A549 (cell line): ENCODE data around the gene UBAP2. TPM values are rescaled to one million over a fixed set of nuclear protein-coding genes. Genes with fewer than 3 reads are reported as not detected.

Experiments used
- ATAC-seq, 2 experiments: fragments of 200-7000 bp in 1 of 2; fragments of >200 bp in 1 of 2; cut with Nextera tagmentation in 1 of 2; cut with Tn5 transposase in 1 of 2; 3 replicates each; pipeline versions ENCODE4 v1.8.0 to v1.9.1; 2018 to 2020; ENCODE audit warnings: mild to moderate bottlenecking in 1 of 2, moderate library complexity in 1 of 2
- CTCF ChIA-PET: fragments of 300-600 bp; sonication (Branson Sonifier 250); formaldehyde crosslinking; extraction: SDS; loops from one replicate; lab custom pipeline; 2021; ENCODE audit warnings: antibody characterized with exemption, inconsistent platforms; lab: Yijun Ruan, JAX
- POLR2A ChIA-PET: fragments of 350-600 bp; formaldehyde crosslinking; extraction: SDS; loops from one replicate; lab custom pipeline; 2021; ENCODE audit warnings: antibody characterized with exemption, inconsistent platforms; lab: Yijun Ruan, JAX
- DNase-seq, 2 experiments: peaks; one replicate each; pipeline versions ENCODE4 v3.0.0 to v3.0.0-alpha.2; 2011 to 2016; ENCODE audit warnings: low read depth in 1 of 2, low spot score in 1 of 2
- FAIRE-seq: peaks from 2 replicates; lab custom pipeline; 2011; peaks lifted over from hg19 to GRCh38; lab: Jason Lieb, UNC
- H3K27ac ChIP-seq, 2 experiments: fragments of >200 bp; sonication (Bioruptor Twin); formaldehyde crosslinking; 3 replicates each; pipeline ENCODE4 v1.5.1; 2016 to 2017
- H3K4me1 ChIP-seq: fragments of >200 bp; sonication (Bioruptor Twin); formaldehyde crosslinking; 3 replicates; pipeline ENCODE4 v1.6.1; 2016
- H3K4me2 ChIP-seq: fragments of >200 bp; sonication (Bioruptor Twin); formaldehyde crosslinking; 3 replicates; pipeline ENCODE4 v1.6.1; 2016
- H3K4me3 ChIP-seq: fragments of >200 bp; sonication (Bioruptor Twin); formaldehyde crosslinking; 3 replicates; pipeline ENCODE4 v1.5.1; 2016
- H3K9me3 ChIP-seq: fragments of >200 bp; sonication (Bioruptor Twin); formaldehyde crosslinking; 3 replicates; pipeline ENCODE4 v1.6.1; 2016
- ATOH8 ChIP-seq: fragments of 250-450 bp; sonication (Bioruptor Pico); IDR thresholded peaks from 2 replicates; pipeline ENCODE4 v1.5.0; 2020; ENCODE audit warnings: low read depth, mild to moderate bottlenecking, moderate library complexity
- BCL3 ChIP-seq: fragments of >200 bp; sonication (Bioruptor Twin); formaldehyde crosslinking; IDR thresholded peaks from 3 replicates; pipeline ENCODE4 v1.6.1; 2016
- BHLHE40 ChIP-seq: IDR thresholded peaks from 2 replicates; pipeline ENCODE4 v1.6.1; 2012; ENCODE audit warnings: low read depth, low read length, inconsistent platforms
- CBX8 ChIP-seq: fragments of 200-600 bp; sonication (generic); IDR thresholded peaks from 2 replicates; pipeline ENCODE4 v1.6.1; 2016
- CEBPB ChIP-seq, 2 experiments: fragments of >200 bp in 1 of 2; sonication (Bioruptor Twin) in 1 of 2; formaldehyde crosslinking in 1 of 2; IDR thresholded peaks; 2 replicates each; pipeline ENCODE4 v1.6.1; 2012 to 2016
- ELK1 ChIP-seq: fragments of 150-350 bp; IDR thresholded peaks from 2 replicates; pipeline ENCODE4 v1.6.1; 2014; ENCODE audit warnings: low read depth, mild to moderate bottlenecking, low read length
- EP300 ChIP-seq, 2 experiments: fragments of >200 bp; sonication (Bioruptor Twin); formaldehyde crosslinking; IDR thresholded peaks; 2 replicates in 1 of 2; 3 replicates in 1 of 2; pipeline ENCODE4 v1.6.1; 2016 to 2017
- FOXS1 ChIP-seq: fragments of 250-450 bp; sonication (Bioruptor Pico); IDR thresholded peaks from 2 replicates; pipeline ENCODE4 v1.5.0; 2020; ENCODE audit warnings: mild to moderate bottlenecking, moderate library complexity
- HDAC2 ChIP-seq: fragments of 200-600 bp; sonication (generic); IDR thresholded peaks from 2 replicates; pipeline ENCODE4 v1.6.1; 2016
- HEYL ChIP-seq: fragments of 250-450 bp; sonication (Bioruptor Pico); IDR thresholded peaks from 2 replicates; pipeline ENCODE4 v1.8.0; 2021; ENCODE audit warnings: mild to moderate bottlenecking, moderate library complexity
- HOXB5 ChIP-seq: fragments of 250-450 bp; sonication (Bioruptor Pico); IDR thresholded peaks from 2 replicates; pipeline ENCODE4 v1.5.0; 2020; ENCODE audit warnings: mild to moderate bottlenecking, moderate library complexity
- KDM1A ChIP-seq: fragments of 200-600 bp; sonication (generic); IDR thresholded peaks from 2 replicates; pipeline ENCODE4 v1.6.1; 2016; ENCODE audit warnings: low read depth, mild to moderate bottlenecking
- MAZ ChIP-seq: fragments of 150-350 bp; IDR thresholded peaks from 2 replicates; pipeline ENCODE4 v1.6.1; 2014; ENCODE audit warnings: antibody characterized with exemption, low read depth, low read length, borderline replicate concordance
- NR3C1 ChIP-seq: fragments of >200 bp; sonication (Bioruptor Twin); formaldehyde crosslinking; IDR thresholded peaks from 3 replicates; pipeline ENCODE4 v1.6.1; 2017
- PBX3 ChIP-seq: IDR thresholded peaks from 2 replicates; pipeline ENCODE4 v1.6.1; 2012
- PHF8 ChIP-seq: fragments of 200-600 bp; sonication (generic); IDR thresholded peaks from 2 replicates; pipeline ENCODE4 v1.6.1; 2016; ENCODE audit warnings: low read depth, mild to moderate bottlenecking, antibody characterized with exemption, moderate library complexity, borderline replicate concordance
- RAD21 ChIP-seq, 2 experiments: fragments of >200 bp in 1 of 2; sonication (Bioruptor Twin) in 1 of 2; formaldehyde crosslinking in 1 of 2; IDR thresholded peaks in 1 of 2; conservative IDR thresholded peaks in 1 of 2; 2 replicates in 1 of 2; 3 replicates in 1 of 2; pipeline ENCODE4 v1.6.1; 2012 to 2018; ENCODE audit warnings: inconsistent platforms in 1 of 2
- RARB ChIP-seq: fragments of 250-450 bp; sonication (Bioruptor Pico); IDR thresholded peaks from 2 replicates; pipeline ENCODE4 v1.8.0; 2021; ENCODE audit warnings: mild to moderate bottlenecking, moderate library complexity
- SMC3 ChIP-seq: fragments of >200 bp; sonication (Bioruptor Twin); formaldehyde crosslinking; IDR thresholded peaks from 3 replicates; pipeline ENCODE4 v1.6.1; 2018; ENCODE audit warnings: inconsistent platforms
- SREBF2 ChIP-seq: fragments of 450-650 bp; IDR thresholded peaks from 2 replicates; pipeline ENCODE4 v1.6.1; 2014; ENCODE audit warnings: mild to moderate bottlenecking, moderate library complexity
- TFCP2L1 ChIP-seq: fragments of 250-450 bp; sonication (Bioruptor Pico); IDR thresholded peaks from 2 replicates; pipeline ENCODE4 v1.5.0; 2021; ENCODE audit warnings: mild to moderate bottlenecking
- USF2 ChIP-seq: fragments of 450-650 bp; IDR thresholded peaks from 2 replicates; pipeline ENCODE4 v1.6.1; 2014; ENCODE audit warnings: antibody characterized with exemption
- ZNF302 ChIP-seq: fragments of 250-450 bp; sonication (Bioruptor Pico); IDR thresholded peaks from 2 replicates; pipeline ENCODE4 v1.9.0; 2021; ENCODE audit warnings: inconsistent platforms, mild to moderate bottlenecking, moderate library complexity
- WGBS: methylation state at CpG from one replicate; pipeline ENCODE4 v1.1.6; 2017; ENCODE audit errors: missing lambda C conversion rate; 5-methylcytosine and 5-hydroxymethylcytosine counted together
- polyA plus RNA-seq, 4 experiments: library from polyadenylated mRNA; depleted of rRNA in 3 of 4; stranded (reverse); fragments of >200 nt; fragmentation: RNase III in 1 of 4; extraction: RNeasy Plus Mini Kit Qiagen cat#74134 plus additional on column Dnase treatment in 1 of 4; gene quantifications; 2 replicates in 3 of 4; 3 replicates in 1 of 4; pipeline ENCODE4 v1.2.3, GENCODE V29; 2011 to 2017

The UBAP2 gene
- polyA plus RNA-seq, 2 of the 4 experiments (the other 2 are of a cell fraction): 25.0 to 29.5 TPM

- ChIA-PET CTCF (interaction anchor here (0.7 to 2.4 kb wide), 8 partner anchors 8 to 252 kb away, joined by 3 to 10 read pairs (median 3); no protein-coding TSS in a partner anchor), POLR2A (no interaction called here)
- WGBS: 86% methylated on average over 2 of the region's 2 CpGs
- DNase-seq (no peak), ATAC-seq (no peak), FAIRE-seq (no peak)
- Histone ChIP-seq H3K4me1 (no peaks in the 10 kb centered on the region), H3K4me3 (no peak overlapping the region), H3K27ac (no peak overlapping the region), H3K4me2 (no peak overlapping the region), H3K9me3 (no peaks in the 10 kb centered on the region)
- TF ChIP-seq SREBF2 (no peak), SMC3 (no peak), KDM1A (no peak), ZNF302 (CRISPR knock-in tag) (no peak), USF2 (no peak), RAD21 (conservative IDR thresholded peaks at IDR 0.05 in 1 of 2, IDR thresholded peaks at IDR 0.05 in 1 of 2) (no peak), NR3C1 (no peak), FOXS1 (no peak), PBX3 (no peak), PHF8 (no peak), RARB (CRISPR knock-in tag) (no peak), HOXB5 (no peak), HEYL (no peak)
Observed at GRCh38 chr9:34001951-34002350, 46.7 kb downstream of the UBAP2 start.

GRCh38 chr9:34001298-34001697, 47.4 kb downstream of the UBAP2 start:
- TF ChIP-seq ATOH8 (CRISPR knock-in tag) (no peak), BHLHE40 (no peak), CBX8 (no peak), HOXB5 (no peak), BCL3 (no peak), HDAC2 (no peak), MAZ (no peak), TFCP2L1 (CRISPR knock-in tag) (no peak), RAD21 (conservative IDR thresholded peaks at IDR 0.05 in 1 of 2, IDR thresholded peaks at IDR 0.05 in 1 of 2) (no peak), SMC3 (no peak)
- Histone ChIP-seq H3K4me2 (no peak overlapping the region), H3K4me3 (no peak overlapping the region), H3K4me1 (no peaks in the 10 kb centered on the region), H3K27ac (no peak overlapping the region), H3K9me3 (no peaks in the 10 kb centered on the region)
- FAIRE-seq (no peak), DNase-seq (no peak), ATAC-seq (no peak)
- ChIA-PET POLR2A (no interaction called here), CTCF (interaction anchor here (0.7 to 2.4 kb wide), 5 partner anchors 9 to 252 kb away, joined by 3 to 10 read pairs (median 3); no protein-coding TSS in a partner anchor)
- WGBS: 95% methylated on average over 3 of the region's 3 CpGs

- H3K4me2 ChIP-seq: no peak overlapping the region
- POLR2A ChIA-PET: no interaction called here
- no peak for TF ChIP-seq ELK1
- no peak for TF ChIP-seq HEYL
- no peak for TF ChIP-seq HDAC2
- TF ChIP-seq ATOH8 (CRISPR knock-in tag): no peak
- TF ChIP-seq KDM1A: no peak
- TF ChIP-seq EP300 (IDR thresholded peaks at IDR 0.05): no peak
- no peak for TF ChIP-seq CEBPB (IDR thresholded peaks at IDR 0.05)
- no peak for TF ChIP-seq USF2
- TF ChIP-seq CBX8: no peak
- no peak for TF ChIP-seq SMC3
- TF ChIP-seq, all 56 proteins: peak for 0
- CTCF ChIA-PET: interaction anchor here (1.0 kb wide), 1 partner anchor 27 kb away, joined by 3 read pairs; no protein-coding TSS in a partner anchor
- no peak for DNase-seq
- no peak for ATAC-seq
- H3K4me1 ChIP-seq: no peaks in the 10 kb centered on the region
- H3K27ac ChIP-seq: no peak overlapping the region
- H3K4me3 ChIP-seq: no peak overlapping the region
- FAIRE-seq: no peak
- H3K9me3 ChIP-seq: no peaks in the 10 kb centered on the region
Observed at GRCh38 chr9:33995449-33995848, 53.2 kb downstream of the UBAP2 start.
